NOMO-1 treated with DMSO at 0.1 percent for 48 hours (cell line): Measurements from ENCODE around the gene NPHP4.
"Not testable (repeated sequence)": the region's sequence is repeated elsewhere in the genome, so short reads cannot be mapped to it uniquely, and the experiment has no call there.

Source experiments
- DNase-seq: peaks from one replicate; lab custom pipeline; 2025; ENCODE audit not compliant: unreplicated experiment; lab: John Stamatoyannopoulos, UW

NPHP4 gene

DNA sequence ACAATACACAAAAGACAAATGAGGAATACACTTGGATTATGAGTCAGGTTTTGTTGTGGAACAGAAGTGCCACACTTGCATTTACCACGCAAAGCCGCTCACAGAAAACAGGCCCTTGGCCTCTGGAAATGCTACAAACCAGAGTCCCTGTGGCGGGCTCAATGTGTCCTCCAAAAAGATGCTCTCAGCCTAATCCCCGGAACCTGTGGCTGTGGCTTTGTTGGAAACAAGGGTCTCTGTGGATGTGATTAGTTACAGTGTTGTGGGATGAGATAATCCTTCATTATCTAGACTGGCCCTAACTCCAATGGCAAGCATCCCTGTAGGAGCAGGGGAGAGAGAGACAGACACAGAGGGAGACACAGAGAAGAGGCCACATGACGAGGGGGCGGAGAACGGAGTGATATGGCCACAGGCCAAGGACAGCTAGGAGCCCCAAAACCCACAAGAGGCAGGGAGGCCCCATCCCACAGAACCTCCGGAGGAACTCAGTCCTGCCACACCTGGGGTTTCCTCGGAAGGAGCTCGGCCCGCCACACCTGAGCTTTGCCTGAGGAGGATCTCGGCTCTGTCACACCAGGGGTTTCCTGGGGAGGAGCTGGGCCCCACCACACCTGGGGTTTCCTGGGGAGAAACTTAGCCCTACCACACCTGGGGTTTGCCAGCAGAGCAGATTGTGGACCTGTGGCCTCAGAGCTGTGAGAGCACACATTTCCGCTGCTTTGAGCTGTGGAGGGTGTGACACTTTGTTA is 55.4 kb downstream of the NPHP4 start:
- DNase-seq, result no peak

DNA sequence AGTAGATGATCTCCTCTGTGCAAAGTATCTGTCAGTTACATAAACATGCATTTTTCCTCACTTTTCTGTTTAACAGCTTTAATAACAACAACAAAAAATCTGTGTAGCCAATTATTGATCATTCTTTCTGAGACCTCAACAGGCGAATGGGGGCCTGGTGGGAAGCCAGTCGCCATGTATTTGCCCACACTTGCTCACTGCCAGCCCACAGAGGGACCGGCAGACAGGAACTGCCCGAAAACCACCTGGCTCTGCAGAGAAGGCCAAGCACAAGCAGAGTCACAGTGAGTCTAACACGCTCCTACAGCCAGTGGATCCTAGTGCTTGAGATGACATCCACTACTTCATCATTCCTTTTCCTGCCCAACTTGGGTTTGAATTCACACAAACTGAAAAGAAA is 56.1 kb downstream of the NPHP4 start:
- no peak for DNase-seq

DNA sequence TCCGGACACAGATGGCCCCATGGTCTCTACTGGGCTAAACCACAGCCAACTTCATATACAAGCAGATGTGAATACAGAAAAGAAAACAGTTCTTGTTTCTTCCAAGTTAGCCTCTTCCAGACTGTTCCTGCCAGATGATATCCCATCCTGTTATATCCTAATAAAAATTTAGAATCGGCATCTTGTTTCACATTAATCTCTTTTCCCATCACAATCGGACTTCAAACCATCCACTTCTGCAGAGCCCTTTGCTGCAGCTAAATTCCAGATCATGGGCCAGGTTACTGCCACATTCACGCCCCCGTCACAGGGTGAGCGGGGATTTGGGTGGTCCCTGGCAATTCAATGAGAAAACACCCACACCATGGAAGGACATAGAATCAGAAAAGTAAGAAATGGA is 57.2 kb downstream of the NPHP4 start:
- no peak for DNase-seq

- no peak for DNase-seq
These were observed 58.0 kb downstream of the NPHP4 start for GRCh38 chr1:5934058-5934884.

- no peak for DNase-seq
These were observed 58.6 kb downstream of the NPHP4 start for GRCh38 chr1:5933676-5934057.

GRCh38 chr1:5933050-5933449 is 59.2 kb downstream of the NPHP4 start:
- no peak for DNase-seq

GRCh38 chr1:5928714-5929400 is 63.4 kb downstream of the NPHP4 start:
- DNase-seq, result no peak

GRCh38 chr1:5927506-5928370 is 64.5 kb downstream of the NPHP4 start:
- DNase-seq, result no peak

GRCh38 chr1:5926686-5927435 is 65.4 kb downstream of the NPHP4 start:
- no peak for DNase-seq

DNA sequence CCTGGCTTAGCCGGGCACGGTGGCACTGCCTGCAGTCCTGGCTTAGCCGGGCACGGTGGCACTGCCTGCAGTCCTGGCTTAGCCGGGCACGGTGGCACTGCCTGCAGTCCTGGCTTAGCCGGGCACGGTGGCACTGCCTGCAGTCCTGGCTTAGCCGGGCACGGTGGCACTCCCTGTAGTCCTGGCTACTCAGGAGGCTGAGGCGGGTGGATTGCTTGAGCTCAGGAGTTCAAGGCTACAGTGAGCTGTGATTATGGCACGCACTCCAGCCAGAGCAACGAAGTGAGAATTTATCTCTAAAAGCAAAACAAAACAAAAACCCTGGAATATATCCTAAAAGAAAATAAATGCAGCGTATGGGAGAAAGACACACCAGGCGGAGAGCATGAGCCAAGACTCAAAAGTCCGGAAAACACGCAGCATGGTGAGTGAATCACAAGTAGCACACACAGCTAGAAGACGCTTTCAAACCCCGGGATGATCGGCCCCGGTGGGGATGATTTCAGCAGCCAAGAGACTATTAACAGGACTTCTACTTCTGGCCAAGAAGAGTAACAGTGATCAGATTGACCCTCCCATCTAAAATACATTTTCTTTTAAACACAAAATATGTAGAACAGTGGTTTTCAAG is 69.4 kb downstream of the NPHP4 start:
- DNase-seq, result not testable (repeated sequence)

GRCh38 chr1:5921671-5922070 is 70.6 kb downstream of the NPHP4 start:
- no peak for DNase-seq

- no peak for DNase-seq
These were observed 71.1 kb downstream of the NPHP4 start for GRCh38 chr1:5921129-5921528.

- DNase-seq, result no peak
These were observed 72.0 kb downstream of the NPHP4 start for GRCh38 chr1:5920201-5920600.

DNA sequence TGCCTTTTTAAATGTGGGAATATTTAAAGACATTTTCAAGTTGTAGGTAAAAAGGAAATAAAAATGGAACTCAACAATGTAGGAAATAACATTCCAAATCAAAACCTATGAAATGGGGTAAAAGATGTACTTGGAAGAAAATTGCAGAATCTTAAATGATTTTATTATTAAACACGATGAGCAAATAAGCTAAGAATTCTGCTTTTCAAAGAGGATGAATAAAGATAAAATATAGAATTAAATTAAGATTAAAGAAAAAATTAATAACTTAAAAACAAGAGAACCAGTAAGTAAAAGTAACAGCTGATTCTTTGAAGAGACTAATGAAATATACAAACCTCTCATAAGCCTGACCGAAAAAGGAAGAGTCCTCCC is 74.0 kb downstream of the NPHP4 start:
- no peak for DNase-seq

- no peak for DNase-seq
These were observed 74.5 kb downstream of the NPHP4 start for GRCh38 chr1:5917591-5918274.

DNA sequence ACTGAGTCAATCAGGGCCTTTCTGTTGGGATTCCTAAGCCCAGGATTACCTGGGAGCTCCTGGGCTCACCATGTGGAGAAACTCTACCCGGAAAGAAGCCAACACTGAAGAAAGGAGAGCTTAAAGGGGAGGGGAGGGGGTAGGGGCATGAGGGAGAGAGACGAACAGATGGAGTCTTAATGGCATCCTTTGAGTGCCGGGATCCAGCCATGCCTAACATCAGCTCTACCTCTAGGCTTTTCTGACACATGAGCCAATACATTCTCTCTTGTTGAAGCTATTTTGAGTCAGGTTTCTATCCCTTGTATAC is 75.0 kb downstream of the NPHP4 start:
- no peak for DNase-seq

DNA sequence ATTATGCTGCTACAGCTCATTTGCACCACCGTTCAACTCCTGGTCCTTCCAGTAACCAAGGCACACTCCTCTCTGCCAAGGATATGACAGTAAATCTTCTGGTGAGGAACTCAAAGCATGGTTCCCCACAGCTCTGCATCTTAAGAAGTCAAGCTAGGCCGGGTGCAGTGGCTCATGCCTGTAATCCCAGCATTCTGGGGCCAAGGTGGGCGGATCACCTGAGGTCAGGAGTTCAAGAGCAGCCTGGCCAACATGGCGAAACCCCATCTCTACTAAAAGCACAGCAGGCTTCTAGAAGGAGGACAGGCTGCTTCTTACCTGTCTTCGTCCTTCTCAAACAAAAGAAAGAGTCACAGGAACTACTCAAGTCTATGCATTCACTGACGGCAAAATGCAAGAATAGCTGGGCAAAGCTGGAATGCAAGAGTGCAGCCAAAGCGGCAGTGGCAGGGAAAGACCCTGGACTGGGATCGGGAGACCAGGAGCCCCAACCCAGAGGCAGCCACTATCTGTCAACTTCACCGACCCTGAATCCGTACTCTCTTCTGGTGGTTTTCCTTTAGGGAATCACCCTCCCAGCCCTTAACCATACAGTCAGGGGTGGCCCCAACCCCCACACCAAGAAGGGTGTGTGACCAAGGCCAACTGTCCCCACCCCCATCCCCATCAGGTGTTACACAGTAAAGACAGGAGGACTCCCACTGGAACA is 75.5 kb downstream of the NPHP4 start:
- DNase-seq, result no peak

- DNase-seq, result no peak
These were observed 76.3 kb downstream of the NPHP4 start for GRCh38 chr1:5915587-5916571.
